GM19239 (cell line): Measurements from ENCODE around the gene NKD1.

ENCODE experiments used
- DNase-seq: peaks from one replicate; pipeline ENCODE4 v3.0.0; 2011; ENCODE audit warnings: low spot score; ENCODE audit not compliant: insufficient read length
- FAIRE-seq: peaks from 2 replicates; lab custom pipeline; 2011; peaks lifted over from hg19 to GRCh38; lab: Jason Lieb, UNC

The NKD1 gene

DNA sequence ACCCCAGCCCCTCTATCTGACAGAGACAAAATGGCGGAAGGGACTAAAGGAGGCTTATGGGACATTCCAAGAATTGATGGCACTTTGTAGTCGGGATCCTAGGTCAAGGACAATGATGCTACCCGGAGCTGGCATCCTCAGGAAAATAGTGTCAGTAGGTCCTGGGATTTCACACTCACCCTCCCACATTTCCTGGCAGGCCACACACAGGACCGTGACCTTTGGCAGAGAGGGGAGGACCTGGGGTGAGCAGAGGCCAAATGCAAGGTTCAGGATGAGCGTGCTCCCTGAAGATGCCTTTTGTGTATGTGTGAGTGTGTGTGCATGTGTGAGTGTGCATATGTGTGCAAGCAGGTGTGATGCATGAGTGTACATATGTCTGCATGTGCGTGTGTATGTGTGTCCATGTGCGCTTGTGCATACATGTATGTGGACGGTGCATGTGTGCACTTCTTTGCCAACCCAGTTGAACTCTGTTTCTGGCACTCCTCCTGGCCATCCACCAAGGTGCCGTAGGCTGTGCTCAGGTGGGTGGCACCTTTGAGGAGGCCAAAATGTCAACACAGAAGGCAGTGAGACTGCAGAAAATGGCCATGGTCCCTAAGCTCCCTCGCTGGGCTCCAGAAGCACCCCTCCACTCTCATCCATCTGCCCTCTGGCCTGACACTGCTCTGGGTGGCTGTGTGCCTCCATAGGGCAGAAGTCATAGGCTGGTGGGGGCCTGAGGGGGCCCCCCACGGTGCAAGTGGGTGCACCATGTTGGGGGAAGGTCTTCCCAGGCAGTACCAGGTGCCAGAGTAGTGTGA, 72.7 kb downstream of the NKD1 start:
- FAIRE-seq (no peak), DNase-seq (no peak)

DNA sequence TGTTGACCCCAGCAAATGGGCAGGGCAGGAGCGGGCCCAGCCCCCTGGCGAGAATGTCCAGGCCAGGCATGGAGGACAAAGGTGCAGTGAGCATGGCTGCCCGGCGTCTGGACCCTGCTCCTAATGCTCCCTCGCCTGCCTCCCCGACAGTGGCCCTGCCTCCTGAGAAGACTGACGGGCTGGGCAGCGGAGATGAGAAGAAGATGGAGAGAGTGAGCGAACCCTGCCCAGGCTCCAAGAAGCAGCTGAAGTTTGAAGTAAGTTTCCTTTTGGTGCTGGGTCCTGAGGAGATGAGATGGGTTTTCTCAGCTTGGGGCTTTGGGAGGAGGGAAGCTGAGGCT, 73.2 kb downstream of the NKD1 start:
- no peak for DNase-seq
- FAIRE-seq = no peak

DNA sequence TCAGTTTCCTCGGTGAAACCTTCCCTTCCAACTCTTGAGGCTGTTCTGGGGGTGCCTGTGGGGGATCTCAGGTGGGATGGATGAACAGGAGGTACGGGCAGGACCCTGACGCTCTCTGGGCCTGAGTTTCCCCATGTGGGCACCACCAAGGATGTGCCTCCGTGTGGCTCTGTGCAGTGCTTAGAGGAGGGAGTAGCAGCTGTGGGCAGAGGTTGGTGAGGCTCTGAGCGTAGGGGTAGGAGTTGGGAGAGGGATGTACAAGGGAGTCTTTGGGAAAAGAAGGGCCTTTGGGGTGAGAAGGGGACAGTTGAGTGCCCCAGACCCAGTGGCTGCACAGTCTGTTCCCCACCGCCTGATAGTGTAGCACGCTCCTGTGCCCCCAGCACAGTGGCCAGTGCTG, 73.8 kb downstream of the NKD1 start:
- FAIRE-seq = no peak

DNA sequence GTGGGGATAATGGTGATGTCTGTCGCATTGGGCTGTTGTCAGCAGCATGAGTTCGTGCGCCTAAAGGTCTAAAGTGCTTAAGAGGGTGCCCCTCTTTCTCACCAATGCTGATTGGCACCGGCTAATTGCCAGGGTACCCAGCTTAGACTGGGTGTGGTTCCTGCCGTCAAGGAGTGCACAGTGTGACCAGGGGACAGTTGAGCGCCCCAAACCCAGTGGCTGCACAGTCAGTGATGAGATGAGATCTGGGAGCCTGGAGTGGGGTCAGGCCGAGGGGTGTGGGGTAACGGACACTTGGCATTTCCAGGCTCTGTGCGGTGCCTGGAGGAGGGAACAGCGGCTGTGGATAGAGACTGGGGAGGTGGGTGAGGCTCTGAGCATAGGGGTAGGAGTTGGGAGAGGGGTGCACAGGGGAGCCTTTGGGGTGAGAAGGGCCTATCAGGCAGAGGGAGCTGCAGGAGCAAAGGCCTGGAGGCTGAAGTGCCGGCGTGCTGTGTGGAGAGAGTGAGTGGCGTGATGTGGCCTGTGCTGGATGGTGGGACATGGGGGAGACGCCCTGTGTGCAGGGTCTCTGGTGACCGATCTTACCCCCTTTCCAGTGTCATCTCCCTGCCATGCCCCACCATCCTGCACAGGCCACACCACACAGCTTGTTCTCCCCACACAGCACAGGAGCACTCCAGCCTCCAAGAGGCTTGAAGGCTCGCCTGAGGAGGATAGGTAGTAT, 74.6 kb downstream of the NKD1 start:
- FAIRE-seq (no peak), DNase-seq (no peak)

More for the DNA sequence above, 73.8 kb downstream of the NKD1 start:
- no peak for DNase-seq

DNA sequence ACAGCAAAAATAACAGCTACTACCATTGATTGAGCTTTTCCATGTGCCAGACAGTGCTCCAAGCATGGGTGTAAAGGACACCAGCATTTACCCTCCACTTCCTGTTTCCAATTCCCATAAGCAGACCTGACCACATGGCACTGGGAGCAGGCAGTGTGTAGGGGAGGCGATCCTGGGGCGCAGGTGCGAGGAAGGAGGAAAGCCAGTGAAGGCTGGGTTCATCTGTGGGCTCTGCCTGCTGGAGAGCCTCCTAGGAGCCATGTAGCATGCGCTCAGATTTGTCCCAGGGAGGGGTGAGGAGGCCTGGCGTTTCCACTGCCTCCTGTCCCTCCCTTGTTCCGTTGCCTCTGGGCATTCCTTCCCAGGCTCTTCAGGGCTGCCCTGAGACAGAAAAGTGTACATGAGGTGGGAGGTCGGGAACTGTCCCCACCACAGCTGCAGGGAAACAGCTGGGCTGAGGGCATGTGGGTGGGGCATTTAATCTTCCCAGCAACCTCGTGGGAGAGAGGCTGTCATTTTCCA, 76.3 kb downstream of the NKD1 start:
- no peak for DNase-seq
- no peak for FAIRE-seq

DNA sequence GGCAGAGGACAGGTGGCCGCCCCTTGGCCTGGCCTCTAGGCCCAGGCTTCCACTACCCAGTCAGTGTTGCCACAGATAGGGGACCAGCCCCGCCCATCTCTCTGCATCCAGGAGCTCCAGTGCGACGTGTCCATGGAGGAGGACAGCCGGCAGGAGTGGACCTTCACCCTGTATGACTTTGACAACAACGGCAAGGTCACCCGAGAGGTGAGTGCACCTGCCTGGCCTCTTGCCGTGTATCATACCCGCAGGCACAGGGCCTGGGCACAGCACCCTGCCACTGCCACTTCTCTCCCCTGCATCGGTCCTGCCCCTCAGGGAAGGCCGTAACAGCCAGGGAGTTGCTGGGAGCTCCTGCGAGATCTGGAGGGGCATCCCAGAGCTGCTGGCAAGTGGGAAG, 77.2 kb downstream of the NKD1 start:
- DNase-seq = no peak
- no peak for FAIRE-seq

DNA sequence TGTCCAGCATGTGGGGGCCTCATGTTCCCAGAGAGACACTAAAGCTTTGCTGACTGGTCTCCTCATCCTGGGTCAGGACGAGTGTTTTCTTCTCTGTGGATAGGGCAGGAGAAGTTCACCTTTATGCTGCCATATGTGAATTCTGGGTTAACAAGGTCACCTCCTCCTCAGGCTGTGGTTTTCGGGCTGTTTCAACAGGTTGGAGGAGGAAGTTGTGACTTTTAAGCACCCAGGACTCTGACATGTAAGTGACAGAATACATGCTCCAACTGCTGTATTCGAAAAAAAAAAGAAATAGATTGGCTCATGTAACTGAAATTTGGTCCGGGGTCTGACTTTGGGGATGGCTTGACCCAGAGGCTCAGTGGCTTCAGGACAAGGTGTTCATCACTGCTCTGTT, 78.7 kb downstream of the NKD1 start:
- DNase-seq (no peak), FAIRE-seq (no peak)

DNA sequence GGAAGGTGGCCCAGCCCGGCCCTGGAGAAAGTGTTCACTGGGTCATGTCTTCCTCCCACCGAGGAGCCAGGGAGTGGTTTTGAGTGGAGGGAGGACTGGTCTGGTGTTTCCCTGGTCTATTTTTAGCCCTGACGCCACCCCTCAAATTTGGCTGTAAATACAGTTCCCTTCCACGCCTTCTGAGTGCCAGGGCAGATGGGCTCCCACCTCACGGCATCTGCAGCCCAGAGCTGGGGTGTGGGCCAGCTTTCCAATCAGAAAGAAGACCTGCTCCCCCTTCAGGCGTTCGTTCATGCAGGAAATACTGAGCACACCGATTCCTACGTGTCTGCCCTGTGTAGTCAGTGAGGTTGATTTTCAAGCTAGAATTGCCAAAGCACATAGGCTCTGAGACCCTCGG, 79.2 kb downstream of the NKD1 start:
- DNase-seq (peak; percentile 29), FAIRE-seq (no peak)

DNA sequence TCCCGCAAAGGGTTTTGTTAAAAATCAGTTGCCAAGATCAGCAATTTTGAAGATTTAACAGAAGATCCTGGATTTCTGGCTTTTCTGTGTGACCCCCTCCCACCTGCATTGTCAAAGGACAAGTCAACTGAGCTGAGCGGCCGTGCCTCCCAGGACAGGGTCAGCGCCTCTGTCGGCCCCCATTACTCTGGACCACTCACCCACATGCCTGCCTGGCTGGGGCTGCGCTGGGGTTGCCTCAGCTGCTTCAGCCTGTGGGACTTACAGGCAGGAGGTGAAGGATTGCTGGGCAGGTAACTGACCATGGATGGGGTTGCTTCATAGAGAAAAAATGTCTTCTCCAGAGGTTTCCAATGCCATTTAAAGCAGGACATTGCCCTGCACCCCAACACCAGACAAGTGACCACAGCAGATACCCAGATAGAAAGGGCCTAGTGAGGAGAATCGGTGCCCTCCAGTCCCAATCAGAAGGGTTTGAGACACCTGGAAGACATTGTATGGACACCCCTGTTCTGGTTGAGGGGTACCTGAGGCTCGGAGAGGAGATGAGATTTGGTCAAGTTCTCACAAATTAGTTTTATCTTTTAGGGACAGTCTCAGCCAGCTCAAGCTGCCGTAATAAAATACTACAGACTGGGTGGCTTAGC, 80.1 kb downstream of the NKD1 start:
- no peak for FAIRE-seq
- no peak for DNase-seq

DNA sequence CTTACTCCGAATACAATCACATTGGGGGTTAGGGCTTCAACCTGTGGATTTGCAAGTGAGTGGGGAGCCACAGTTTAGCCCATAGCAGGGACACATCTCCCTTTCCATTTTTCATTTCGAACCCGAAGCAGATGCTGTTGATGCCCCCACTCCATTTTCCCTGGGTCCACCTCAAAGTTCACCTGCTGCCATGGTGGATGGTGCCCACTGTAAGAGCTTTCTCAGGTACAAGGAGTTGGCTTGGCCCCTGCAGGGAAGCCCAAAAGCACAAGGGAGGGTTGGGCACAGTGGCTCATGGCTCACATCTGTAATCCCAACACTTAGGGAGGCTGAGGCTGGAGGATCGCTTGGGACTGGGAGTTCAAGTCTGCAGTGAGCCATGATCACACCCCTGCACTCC, 81.1 kb downstream of the NKD1 start:
- no peak for FAIRE-seq

DNA sequence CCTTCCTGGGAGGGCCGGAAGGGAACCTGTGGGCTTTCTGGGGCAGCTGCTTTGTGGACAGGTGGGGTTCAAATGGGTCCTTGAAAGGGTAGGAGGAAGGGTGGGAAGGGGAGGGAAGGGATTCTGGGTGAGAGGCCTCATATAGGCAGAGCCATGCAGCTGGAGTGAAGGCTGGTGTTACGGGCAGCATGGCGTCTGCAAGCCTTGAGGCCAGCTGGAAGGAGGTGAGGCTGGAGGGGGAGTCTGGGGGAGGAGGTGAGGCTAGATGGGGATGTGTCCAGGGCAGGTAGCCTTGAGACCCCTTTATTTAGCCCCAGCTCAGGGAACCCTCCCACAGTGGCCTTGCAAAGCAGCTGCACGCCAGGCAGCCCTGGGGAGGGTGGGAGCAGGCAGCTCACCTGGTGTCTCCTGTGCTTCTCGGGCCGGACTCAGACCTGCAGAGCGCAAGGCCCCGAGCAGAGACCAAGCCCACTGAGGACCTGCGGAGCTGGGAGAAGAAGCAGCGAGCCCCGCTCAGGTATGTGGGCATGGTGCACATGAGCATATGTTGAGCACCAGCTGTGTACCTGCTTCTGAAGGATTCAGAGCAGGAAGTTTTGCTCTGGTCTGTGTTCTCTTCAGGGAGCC, 82.3 kb downstream of the NKD1 start:
- FAIRE-seq = no peak

More for the DNA sequence above, 81.1 kb downstream of the NKD1 start:
- no peak for DNase-seq

DNA sequence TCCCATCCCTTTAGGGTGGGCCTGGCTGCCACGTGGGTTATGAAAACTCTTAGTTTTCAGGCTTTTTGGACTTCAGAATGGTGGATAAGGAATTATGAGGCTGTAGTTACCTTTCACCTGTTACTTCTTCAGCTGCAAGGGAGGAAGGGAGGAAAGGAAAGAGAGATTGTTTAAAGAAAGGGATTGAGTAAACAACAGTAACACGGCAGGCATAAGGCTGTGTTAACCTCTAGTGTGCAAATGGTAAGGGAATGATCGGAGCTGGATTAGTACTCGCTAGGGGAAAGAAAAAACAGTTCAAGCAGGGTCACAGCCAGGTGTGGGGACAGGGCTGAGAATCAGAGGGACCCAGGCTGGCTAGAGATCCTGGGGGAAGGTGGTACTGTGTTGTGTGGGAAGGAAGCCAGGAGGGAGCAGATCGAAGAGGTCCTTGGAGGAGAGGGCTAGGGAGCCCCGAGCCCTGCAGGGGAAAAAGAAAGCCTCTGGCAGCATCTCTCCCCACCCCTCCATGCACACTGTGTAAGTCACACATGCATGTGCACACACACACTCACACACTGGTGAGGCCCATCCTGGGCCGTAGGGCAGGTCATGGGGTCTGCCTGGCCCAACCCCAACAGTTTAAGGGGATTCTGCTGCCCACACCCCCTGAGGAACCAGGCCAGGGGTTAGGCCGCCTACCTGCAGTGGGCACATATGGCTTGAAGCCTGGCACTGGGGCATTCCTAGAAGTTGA, 83.2 kb downstream of the NKD1 start:
- FAIRE-seq = no peak
- no peak for DNase-seq

More for the DNA sequence above, 82.3 kb downstream of the NKD1 start:
- DNase-seq = no peak

DNA sequence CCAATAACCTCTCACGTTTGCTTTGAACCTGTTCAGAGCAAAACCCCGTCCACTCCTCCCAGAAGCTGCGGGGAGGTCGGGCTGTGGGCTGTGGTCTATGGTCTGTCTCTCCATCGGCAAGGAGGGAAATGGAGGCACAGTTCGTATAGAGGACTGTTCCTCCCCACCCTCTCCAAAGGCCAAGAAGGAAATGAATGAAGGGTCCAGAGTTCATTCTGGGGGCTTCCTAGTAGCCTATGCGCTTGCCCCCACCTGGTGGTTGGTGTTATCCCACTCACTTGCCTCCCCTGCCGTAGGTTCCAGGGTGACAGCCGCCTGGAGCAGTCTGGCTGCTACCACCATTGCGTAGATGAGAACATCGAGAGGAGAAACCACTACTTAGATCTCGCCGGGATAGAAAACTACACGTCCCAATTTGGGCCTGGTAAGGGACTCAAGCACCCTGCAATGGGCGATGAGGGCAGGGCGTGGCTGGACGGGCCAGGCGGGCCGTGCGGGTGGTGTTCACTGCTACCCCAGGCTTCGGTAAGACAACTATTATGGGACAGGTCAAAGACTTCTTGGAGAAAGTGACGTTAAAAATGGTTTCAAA, 83.9 kb downstream of the NKD1 start:
- DNase-seq = no peak
- no peak for FAIRE-seq

DNA sequence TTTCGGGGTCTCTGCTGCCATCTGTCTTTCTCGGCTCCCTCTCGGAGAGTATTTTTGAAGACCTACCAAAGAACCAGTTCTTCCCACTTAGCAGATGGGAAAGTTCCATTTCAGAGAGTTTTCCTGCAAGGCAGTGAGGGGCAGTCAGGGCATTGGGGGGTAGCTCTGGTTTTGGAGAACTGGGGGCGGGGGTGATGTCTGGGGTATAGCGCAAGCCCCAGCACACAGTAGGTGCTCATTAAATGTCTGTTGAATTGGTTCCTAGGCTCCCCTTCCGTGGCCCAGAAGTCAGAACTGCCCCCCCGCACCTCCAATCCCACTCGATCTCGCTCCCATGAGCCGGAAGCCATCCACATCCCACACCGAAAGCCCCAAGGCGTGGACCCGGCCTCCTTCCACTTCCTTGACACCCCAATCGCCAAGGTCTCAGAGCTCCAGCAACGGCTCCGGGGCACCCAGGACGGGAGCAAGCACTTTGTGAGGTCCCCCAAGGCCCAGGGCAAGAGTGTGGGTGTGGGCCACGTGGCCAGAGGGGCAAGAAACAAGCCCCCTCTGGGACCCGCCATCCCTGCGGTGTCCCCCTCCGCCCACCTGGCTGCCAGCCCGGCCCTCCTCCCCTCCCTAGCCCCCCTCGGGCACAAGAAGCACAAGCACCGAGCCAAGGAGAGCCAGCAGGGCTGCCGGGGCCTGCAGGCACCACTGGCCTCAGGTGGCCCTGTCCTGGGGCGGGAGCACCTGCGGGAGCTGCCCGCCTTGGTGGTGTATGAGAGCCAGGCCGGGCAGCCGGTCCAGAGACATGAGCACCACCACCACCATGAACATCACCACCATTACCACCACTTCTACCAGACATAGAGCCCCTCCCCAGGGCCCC, 85.0 kb downstream of the NKD1 start:
- no peak for FAIRE-seq
- no peak for DNase-seq

DNA sequence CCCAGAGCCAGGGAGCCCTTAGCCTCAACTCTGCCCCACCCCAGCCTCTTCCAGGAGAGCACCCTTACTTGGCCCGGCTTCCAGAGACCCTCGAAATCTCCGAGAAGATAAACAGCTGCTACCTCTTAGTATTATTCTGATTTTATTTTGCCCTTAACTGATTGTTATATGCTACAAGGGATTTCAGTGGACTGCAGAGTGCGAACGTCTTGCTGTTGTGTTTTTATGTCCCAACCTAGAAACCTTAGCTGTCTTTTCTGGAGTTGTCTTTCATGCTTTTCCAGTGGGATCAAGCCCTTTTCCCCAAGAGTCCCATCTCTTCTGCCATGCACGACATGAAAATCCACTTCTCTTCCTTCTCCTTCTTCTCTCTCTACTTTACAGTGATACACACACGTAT, 85.9 kb downstream of the NKD1 start:
- FAIRE-seq (no peak), DNase-seq (no peak)

DNA sequence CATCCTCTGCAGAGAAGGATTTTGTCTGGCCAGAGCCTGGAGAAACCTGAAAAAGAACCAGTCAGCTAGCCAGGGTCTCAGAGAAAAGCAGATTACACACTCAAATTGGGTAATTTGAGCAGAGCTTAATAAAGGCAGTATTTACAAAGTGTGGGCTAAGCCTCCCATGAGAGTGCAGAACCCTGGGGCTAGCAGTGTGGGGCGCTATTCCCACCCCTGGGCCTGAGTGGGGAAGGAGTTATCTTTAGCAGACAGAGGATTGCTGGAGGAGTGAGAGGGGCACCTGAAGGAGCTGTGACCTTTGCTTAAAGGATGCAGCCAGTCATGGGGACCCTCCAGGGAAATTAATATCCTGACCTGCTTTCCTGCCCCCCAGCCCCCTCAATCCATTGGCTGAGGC, 86.8 kb downstream of the NKD1 start:
- FAIRE-seq = no peak
- no peak for DNase-seq

DNA sequence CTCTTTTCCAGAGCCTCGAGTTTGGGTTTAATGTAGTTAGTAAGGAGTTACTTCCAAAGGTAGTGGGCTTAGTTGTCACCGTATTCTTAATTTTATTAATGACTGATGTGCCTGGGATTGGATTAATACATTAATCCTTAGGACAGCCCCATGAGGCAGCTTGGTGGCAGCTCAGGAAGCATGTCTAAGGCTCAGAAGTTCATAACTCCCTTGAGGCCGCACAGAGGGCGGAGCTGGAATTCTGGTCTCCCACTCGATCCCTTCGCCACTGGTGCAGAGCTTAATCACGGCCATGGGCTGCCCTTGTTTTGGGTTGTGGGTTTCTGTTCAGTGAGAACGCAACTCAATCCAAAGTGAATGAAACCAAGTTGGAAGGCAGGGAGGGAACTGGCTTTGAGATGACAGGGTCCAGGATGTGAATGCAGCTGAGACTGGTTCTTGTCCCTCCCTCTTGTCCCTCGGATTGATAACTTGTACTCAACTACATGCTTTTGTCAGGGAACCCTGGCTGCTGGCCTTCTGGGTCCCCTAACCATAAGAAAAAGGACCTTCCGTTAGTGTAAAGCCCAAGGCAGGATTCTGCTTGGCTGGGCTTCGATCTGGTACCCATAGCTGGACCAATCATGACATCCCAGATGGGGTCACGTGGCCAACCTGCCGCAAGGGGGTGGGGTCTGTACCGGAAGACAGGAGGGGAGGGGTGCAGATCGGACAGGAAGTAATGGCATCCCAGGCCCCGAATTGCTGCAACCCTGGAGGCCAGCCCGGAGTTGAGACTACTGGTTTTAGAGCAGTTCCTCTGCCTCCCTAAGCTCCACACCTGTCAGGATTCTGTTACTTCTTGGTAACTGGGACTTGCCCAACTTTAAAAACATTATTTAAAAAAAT, 87.6 kb downstream of the NKD1 start:
- DNase-seq = peak; percentile 18
- FAIRE-seq = no peak
